ENCODE data around the gene RHOF. TPM values are rescaled to one million over a fixed set of nuclear protein-coding genes. Genes with fewer than 3 reads are reported as not detected.
A peak's percentile ranks its signal among the peaks of the same experiment; 100 is the strongest.

Gene RHOF
- total and polyA plus RNA-seq, 2 of the 13 experiments (the other 11 are each of a cell fraction or from before 2014, with no cell fraction given) = 14.6 to 32.2 TPM

DNA sequence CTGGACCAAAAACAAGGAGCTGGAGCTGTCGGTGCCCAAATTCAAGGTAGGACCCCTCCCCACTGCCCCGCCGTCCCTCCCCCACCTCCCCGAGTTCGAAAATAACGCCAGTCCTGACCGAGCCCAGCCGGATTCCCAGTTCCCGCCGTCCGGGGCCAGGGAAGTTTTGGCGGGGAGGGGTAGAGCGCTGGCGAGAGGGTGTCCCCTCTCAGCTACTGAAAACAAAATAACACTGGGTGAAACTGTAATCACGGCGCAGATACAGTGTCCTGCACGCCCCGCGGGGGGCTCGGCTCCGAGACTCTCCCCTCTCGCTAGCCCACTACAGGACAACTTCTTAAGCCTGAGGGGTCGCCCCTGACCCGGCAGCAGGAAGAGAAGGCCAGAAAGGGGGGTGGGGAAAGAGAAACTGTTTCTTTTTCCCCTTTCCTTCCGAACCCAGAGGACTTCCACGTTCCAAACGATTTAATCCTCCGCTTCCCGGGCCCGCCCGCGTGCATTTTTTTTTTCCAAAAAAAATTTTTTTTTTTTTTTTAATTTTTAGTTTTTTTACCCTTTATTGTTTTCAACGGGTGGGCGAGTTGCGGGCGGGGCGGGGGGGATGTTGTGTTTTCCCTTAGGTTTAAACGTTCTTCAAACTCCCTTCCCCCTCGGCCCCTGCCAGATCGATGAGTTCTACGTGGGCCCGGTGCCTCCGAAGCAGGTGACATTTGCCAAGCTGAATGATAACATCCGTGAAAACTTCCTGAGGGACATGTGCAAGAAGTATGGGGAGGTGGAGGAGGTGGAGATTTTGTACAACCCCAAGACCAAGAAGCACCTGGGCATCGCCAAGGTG, 11.9 kb upstream of the RHOF start (continued):
- 0 out of 2 replicates have a peak, but pooled peaks have one; percentile 27 for TF ChIP-seq SIN3A (IDR thresholded peaks at IDR 0.05; ENCODE audit: borderline replicate concordance, low read depth, low read length)
- TF ChIP-seq ZNF629 (CRISPR knock-in tag; conservative IDR thresholded peaks at IDR 0.05) = no peak
- TF ChIP-seq AHR (CRISPR knock-in tag; IDR thresholded peaks at IDR 0.05) = no peak
- TF ChIP-seq ZSCAN12 (CRISPR knock-in tag; IDR thresholded peaks at IDR 0.05) = no peak
- TF ChIP-seq CREBL2 (CRISPR knock-in tag; IDR thresholded peaks at IDR 0.05; ENCODE audit: borderline replicate concordance) = no peak
- no peak for TF ChIP-seq ZNF333 (CRISPR knock-in tag; IDR thresholded peaks at IDR 0.05; ENCODE audit: borderline replicate concordance)
- TF ChIP-seq GPN1 (CRISPR knock-in tag; IDR thresholded peaks at IDR 0.05; ENCODE audit: borderline replicate concordance) = no peak
- TF ChIP-seq SRSF9 (IDR thresholded peaks at IDR 0.05; ENCODE audit: borderline replicate concordance, insufficient read depth, low read depth, low read length, poor library complexity, severe bottlenecking) = no peak
- no peak for TF ChIP-seq HNF4G (IDR thresholded peaks at IDR 0.05; ENCODE audit: borderline replicate concordance, low read depth, low read length)
- no peak for TF ChIP-seq HNF4G (CRISPR knock-in tag; IDR thresholded peaks at IDR 0.05; ENCODE audit: borderline replicate concordance, low read depth)
- TF ChIP-seq, protein P1, sequence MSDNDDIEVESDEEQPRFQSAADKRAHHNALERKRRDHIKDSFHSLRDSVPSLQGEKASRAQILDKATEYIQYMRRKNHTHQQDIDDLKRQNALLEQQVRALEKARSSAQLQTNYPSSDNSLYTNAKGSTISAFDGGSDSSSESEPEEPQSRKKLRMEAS (IDR thresholded peaks at IDR 0.05) = no peak
- TF ChIP-seq, protein P2, sequence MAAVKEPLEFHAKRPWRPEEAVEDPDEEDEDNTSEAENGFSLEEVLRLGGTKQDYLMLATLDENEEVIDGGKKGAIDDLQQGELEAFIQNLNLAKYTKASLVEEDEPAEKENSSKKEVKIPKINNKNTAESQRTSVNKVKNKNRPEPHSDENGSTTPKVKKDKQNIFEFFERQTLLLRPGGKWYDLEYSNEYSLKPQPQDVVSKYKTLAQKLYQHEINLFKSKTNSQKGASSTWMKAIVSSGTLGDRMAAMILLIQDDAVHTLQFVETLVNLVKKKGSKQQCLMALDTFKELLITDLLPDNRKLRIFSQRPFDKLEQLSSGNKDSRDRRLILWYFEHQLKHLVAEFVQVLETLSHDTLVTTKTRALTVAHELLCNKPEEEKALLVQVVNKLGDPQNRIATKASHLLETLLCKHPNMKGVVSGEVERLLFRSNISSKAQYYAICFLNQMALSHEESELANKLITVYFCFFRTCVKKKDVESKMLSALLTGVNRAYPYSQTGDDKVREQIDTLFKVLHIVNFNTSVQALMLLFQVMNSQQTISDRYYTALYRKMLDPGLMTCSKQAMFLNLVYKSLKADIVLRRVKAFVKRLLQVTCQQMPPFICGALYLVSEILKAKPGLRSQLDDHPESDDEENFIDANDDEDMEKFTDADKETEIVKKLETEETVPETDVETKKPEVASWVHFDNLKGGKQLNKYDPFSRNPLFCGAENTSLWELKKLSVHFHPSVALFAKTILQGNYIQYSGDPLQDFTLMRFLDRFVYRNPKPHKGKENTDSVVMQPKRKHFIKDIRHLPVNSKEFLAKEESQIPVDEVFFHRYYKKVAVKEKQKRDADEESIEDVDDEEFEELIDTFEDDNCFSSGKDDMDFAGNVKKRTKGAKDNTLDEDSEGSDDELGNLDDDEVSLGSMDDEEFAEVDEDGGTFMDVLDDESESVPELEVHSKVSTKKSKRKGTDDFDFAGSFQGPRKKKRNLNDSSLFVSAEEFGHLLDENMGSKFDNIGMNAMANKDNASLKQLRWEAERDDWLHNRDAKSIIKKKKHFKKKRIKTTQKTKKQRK (IDR thresholded peaks at IDR 0.05; ENCODE audit: low read length) = no peak
- no peak for TF ChIP-seq JDP2 (CRISPR knock-in tag; IDR thresholded peaks at IDR 0.05; ENCODE audit: borderline replicate concordance)
- TF ChIP-seq HNRNPUL1 (IDR thresholded peaks at IDR 0.05; ENCODE audit: low read depth, low read length) = no peak
- TF ChIP-seq SP140L (CRISPR knock-in tag; IDR thresholded peaks at IDR 0.05; ENCODE audit: borderline replicate concordance) = no peak
- no peak for TF ChIP-seq TEF (CRISPR knock-in tag; IDR thresholded peaks at IDR 0.05)
- no peak for TF ChIP-seq ZNF337 (CRISPR knock-in tag; IDR thresholded peaks at IDR 0.05; ENCODE audit: borderline replicate concordance, low read depth)
- TF ChIP-seq ZFP37 (CRISPR knock-in tag; IDR thresholded peaks at IDR 0.05; ENCODE audit: borderline replicate concordance) = no peak
- TF ChIP-seq ZNF784 (CRISPR knock-in tag; IDR thresholded peaks at IDR 0.05; ENCODE audit: borderline replicate concordance) = no peak
- TF ChIP-seq ARNT (IDR thresholded peaks at IDR 0.05) = no peak
- TF ChIP-seq ARNT2 (CRISPR knock-in tag; IDR thresholded peaks at IDR 0.05; ENCODE audit: low read depth) = no peak
- 0 out of 2 replicates have a peak, but pooled peaks have one; percentile 16 for TF ChIP-seq ELF3 (CRISPR knock-in tag; IDR thresholded peaks at IDR 0.05)

Data from HepG2 (cell line).